CD4-positive, alpha-beta T cell treated with Interleukin-6 for 4 hours (primary cell): ENCODE data around the gene FAM136A.
"Not testable (repeated sequence)": the region's sequence is repeated elsewhere in the genome, so short reads cannot be mapped to it uniquely, and the experiment has no call there.

ENCODE experiments used
- DNase-seq: peaks from one replicate; pipeline ENCODE4 v3.0.0-alpha.2; 2020; ENCODE audit warnings: mixed read lengths

Gene FAM136A

DNA sequence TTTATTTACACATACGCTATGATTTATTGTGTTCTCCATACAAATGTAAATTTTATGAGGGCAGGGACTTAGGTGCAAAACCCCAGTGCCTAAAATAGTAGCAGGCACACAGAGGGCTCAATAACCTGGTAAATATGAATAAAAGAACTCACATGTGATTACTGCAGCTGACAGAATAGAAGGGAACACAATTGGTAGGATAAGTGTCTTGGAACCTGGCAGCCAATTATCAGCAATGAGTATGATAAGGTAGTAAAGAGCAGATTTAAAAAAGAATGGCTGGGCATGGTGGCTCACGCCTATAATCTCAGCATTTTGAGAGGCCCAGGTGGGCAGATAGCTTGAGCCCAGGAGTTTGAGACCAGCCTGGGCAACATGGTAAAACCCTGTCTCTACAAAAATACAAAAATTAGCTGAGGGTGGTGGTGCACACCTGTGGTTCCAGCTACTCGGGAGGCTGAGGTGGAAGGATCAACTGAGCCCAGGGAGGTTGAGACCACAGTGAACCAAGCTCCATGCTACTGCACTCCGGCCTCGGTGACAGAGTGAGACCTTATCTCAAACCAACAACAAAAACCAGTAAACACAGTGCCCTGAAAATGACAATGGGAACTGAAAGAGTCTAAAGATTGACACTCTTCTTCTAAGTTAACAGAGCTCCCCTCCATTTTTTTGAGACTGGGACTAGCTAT lies 18.2 kb downstream of the FAM136A start:
- no peak for DNase-seq

DNA sequence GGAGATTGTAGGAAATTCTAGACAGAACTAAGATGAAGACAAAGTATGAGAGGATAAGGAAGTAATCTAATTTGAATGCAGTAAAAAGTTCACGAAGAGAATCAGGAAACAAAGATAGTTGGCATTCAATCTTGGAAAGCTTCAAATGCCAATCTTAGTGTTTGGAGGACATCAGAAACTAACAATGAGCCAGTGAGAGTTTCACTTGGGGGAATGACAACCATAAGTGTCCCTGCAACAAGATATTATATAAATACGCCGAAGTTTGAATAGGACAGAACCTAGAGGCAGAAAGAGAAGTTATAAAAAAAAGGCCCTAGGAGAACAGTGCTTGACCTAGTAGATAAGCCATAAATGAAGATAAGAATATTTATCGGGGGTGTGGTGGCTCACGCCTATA lies 19.4 kb downstream of the FAM136A start:
- no peak for DNase-seq

DNA sequence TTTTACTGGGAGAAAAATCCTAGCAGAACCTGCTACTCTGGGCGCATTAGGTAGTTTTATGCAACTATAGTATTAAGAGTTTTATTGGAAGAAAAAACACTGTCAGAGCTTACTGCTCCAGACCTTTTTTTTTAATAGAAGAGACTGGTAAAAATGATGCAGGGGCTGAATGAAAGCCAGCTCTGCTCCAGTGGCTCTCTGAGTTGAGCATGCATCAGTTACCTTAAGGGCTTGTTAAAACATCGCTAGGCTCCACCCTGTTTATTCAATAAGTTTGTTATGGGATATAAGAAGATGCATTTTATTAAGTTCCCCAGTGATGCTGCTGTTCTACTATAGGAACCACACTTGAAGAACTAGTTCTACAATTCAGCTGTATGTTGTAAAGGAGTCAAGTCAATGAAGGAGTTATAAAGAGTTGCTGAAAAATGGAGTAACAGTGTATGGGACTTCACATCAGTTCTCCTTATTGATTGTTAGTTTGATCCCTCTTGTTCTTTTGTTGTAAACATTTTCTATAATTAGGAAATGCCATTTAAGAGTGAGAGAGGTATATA lies 21.5 kb downstream of the FAM136A start:
- no peak for DNase-seq

DNA sequence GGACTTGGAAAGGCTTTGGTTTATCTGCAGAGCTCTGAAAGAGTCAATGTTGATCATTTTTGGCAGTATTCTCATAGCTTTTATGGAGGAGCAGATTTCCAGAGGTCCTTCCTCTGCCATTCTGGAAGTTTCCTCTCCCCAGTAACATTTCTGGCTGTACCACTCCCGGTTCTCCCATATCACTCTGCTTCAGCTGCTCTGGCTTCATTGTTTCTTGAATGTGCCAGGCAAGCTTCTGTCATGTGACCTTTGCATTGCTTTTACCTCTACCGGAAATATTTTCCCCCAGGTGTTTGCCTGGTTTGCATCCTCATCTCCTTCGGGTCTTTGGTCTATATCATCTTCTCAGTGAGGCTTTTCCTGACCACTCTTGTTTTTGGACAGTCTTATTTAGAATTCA lies 31.5 kb downstream of the FAM136A start:
- DNase-seq = no peak

DNA sequence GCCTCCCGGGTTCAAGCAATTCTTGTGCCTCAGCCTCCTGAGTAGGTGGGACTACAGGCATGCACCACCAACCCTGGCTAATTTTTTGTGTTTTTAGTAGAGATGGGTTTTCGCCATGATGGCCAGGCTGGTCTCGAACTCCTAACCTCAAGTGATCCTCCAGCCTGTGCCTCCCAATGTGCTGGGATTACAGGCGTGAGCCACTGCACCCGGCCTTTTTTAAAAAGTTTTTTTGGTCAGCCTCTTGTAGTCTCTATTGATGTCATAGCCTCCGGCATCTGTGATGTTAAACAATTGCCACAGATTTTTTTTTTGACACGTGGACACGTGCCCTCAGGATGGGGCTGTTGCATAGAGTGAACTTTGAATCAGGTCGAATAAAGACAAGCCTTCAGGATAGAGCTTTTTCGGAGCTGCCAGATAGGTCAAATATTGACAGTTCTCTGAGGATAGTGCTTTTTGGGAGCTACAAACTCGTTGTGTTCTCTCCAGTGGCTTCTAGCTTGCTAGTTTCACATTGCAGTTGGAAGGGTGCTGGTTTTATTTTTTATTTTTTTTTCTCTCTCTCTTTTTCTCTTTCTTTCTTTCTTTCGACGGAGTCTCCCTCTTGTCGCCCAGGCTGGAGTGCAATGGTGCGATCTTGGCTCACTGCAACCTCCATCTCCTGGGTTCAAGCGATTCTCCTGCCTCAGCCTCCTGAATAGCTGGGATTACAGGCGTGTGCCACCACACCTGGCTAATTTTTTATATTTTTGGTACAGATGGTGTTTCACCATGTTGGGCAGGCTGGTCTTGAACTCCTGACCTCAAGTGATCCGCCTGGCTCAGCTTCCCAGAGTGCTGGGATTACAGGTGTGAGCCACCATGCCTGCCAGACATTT lies 32.2 kb downstream of the FAM136A start:
- not testable (repeated sequence) for DNase-seq

DNA sequence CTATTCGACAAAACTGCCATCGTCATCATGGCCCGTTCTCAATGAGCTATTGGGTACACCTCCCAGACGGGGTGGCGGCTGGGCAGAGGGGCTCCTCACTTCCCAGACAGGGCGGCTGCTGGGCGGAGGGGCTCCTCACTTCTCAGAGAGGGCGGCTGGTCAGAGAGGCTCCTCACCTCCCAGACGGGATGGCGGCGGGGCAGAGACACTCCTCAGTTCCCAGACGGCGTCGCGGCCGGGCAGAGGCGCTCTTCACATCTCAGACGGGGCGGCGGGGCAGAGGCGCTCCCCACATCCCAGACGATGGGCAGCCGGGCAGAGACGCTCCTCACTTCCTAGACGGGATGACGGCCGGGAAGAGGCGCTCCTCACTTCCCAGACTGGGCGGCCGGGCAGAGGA lies 34.9 kb downstream of the FAM136A start:
- not testable (repeated sequence) for DNase-seq

DNA sequence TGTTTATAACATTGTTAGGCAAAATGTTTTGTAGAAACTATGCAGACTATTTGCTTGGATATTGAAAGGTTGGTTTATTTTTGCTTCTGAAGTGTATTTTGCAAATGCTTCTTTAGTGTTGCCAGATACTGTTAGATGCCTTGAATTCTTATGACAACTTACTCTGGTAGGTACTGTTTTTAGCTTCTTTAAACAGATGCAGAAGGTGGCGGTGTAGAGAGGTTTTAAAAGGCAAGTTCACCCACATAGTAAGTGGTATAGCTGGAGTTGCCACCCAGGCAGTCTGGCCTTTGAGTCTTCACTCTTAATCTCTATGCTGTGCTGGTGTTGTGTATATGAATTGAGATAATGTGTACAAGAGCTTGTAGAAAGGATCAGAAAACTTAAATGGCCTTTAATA lies 40.4 kb downstream of the FAM136A start:
- DNase-seq = no peak

DNA sequence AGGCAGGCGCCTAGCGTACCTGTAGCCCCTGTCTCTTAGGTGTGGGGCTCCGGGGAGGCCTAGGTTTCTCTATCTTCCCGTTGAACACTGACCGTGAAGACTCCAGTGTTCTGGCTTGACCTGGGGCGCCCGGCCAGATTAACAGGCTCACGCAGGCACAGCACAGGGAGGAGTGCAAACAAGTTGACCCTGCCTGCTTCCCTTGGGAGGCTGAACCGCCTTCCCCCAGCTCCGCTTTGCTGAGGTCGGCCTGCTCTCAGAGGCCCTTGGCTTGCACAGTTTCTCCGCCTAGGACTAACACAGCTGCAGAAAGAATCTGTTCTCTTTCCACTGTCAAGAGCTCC lies 43.4 kb downstream of the FAM136A start:
- DNase-seq = no peak

DNA sequence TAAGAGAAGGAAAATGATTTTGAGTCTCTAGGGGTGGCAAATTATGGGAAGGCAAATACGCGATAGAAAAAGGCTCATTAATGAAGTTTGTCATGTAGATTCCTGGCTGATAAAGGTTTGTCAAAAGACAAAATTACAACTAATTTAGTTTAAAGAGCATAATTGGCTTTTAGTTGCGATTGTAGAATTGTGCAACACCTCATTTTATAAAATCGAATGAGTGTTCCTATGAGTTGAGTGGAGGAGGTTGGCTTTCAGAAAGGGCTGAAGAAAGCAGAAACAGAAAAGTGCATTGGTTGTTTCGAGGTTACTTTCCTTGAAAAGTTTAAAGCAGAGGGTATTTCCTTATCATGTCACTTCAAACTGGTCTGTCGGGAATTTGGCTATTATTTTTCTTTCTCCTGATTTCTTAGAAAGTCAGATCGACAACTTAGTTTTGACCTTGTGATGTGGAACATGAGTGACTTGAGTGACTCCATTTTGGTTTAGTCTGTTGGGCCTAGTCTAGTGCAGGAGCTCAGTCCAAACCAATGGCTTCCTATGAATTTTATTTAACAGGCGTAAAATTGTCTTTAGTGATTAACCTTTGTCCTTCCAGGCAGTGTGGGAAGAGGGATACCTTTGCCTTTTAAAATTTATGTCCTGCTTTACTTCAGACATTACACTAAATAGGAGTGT lies 46.1 kb downstream of the FAM136A start:
- DNase-seq = no peak

DNA sequence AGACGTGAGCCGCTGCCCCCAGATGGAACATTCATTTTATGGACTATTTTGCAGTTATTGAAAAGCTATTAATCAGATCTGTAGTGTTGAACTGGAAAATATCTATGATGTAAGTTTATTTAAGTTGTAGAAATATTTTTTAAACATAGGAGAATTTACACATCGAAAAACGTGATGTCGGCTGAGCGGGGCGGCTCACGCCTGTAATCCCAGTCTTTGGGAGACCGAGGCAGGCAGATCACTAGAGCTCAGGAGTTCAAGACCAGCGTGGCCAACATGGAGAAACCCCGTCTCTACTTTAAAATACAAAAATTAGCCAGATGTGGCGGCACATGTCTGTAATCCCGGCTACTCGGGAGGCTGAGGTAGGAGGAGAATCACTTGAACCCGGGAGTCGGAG lies 51.4 kb downstream of the FAM136A start:
- DNase-seq = no peak

DNA sequence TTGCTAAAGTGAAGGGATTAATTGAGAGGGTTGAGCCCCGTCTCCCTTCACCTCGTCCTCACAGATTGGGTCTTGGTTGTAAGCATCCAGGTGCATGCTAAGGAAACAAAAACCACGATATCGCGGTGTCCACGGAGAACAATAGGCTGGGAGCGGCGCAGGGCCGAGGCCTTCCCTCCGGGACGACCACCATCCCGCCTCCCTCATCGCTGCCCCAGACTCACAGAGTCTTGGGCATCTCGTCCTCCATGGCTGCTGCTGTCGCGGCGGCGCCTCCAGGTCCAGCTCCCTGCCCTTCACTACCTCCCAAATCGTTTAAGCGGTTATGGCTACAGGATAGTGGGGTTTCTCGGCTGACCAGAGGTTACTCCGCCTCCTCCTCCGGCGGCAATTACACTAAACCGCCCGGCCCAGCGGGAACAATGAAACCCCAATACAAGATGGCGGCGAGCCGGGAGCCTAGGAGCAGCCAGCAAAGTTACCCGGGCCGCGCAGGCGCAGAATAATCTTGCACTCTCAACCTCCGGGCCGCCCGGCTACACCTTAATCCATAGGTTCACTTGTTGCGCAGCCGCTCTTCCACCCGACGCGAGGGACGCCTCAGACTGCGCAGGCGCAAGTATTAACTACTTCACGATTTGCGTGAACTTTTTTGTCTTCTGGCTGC lies 53.6 kb downstream of the FAM136A start, which contains the start of gene TIA1:
TIA1 (minus strand) TSS at position 448 of the 667 bp plus-strand sequence; CDS start at position 250, 198 bp downstream.
- DNase-seq = peak; percentile 99

DNA sequence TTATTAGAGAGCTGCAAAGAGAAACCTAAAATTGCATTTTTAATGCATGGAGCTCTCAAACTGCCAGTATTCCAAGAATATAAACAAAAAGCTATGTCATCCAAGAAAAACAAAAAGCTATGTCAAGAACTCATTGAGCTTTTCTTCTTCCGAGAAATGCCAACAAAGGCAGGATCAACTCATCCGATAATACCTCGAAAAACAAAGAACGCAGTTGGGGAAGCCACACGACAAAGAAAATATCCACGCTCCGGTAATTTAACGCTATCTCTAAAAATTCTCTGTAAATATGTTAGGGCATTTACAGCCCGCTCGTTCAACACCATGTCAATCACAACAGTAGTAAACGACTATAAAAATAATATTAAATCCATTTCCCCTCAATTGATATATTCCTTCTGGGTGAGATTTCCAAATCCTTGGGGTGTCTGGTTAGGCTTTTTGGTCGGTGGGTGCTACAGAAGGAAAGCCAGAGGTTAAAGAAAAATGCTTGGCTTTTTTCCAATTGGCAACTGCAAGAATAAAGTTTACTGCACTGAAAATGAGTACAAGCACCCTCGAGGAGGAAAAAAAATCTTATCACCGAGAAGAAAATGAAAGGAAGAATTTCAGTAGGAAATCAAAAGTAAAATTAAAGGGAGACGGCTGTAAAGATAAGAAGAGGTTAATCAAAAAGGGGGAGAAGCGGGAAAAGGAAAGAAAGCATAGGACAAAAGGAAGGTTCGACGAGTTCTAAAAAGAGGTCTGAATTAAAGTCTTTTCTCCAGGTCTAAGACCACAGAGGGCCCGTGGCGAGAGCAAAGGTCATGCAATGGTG lies 54.3 kb downstream of the FAM136A start:
- DNase-seq = no peak
